ENCODE data around the gene SLITRK4.

The SLITRK4 gene

GRCh38 chrX:143635915-143636314 is at the start of gene SLITRK4:
Gene SLITRK4, minus strand, starts transcription at chrX:143636101. Its CDS starts 4,993 bp downstream, at chrX:143631108.
- H3K27me3 Mint-ChIP-seq: peaks cover 25% of the 10 kb centered on the region
- H3K4me1 Mint-ChIP-seq: no peaks in the 10 kb centered on the region
- ATAC-seq: no peak
- H3K27ac Mint-ChIP-seq: no peak within 1 kb of the TSS
- no peak within 1 kb of the TSS for H3K4me3 Mint-ChIP-seq
- H3K9me3 Mint-ChIP-seq: no peaks in the 10 kb centered on the region
- no peaks in the 10 kb centered on the region for H3K36me3 Mint-ChIP-seq

GRCh38 chrX:143683486-143683885 is 47.6 kb upstream of the SLITRK4 start:
- H3K27me3 Mint-ChIP-seq: no peaks in the 10 kb centered on the region
- no peaks in the 10 kb centered on the region for H3K36me3 Mint-ChIP-seq
- no peak overlapping the region for H3K27ac Mint-ChIP-seq
- no peak for ATAC-seq
- H3K9me3 Mint-ChIP-seq: no peaks in the 10 kb centered on the region
- H3K4me1 Mint-ChIP-seq: no peaks in the 10 kb centered on the region
- H3K4me3 Mint-ChIP-seq: no peak overlapping the region

DNA sequence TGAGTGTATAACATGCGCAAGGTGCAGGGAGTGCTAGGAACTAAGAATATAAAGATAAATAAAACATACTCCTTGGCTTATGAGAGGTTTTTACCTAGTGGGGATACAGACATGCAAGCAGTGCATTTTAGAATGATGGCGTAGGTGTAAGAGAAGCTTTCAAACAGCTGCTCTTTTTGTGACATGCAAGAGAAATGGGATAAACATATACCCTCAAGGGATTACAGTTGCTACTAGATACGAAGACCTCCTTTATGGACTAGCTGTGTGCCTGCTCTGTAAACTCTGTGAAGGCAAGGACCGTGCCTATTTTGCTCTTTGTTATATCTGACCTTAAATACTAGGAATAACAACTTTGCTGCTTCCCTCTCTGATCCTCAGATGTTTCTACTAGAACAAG is 39.0 kb upstream of the SLITRK4 start:
- no peak overlapping the region for H3K4me3 Mint-ChIP-seq
- H3K4me1 Mint-ChIP-seq: no peaks in the 10 kb centered on the region
- H3K27ac Mint-ChIP-seq: no peak overlapping the region
- peaks cover 6% of the 10 kb centered on the region for H3K9me3 Mint-ChIP-seq
- H3K36me3 Mint-ChIP-seq: no peaks in the 10 kb centered on the region
- no peak for ATAC-seq
- H3K27me3 Mint-ChIP-seq: no peaks in the 10 kb centered on the region

GRCh38 chrX:143669395-143669794 is 33.5 kb upstream of the SLITRK4 start:
- Mint-ChIP-seq H3K4me3 (no peak overlapping the region), H3K4me1 (no peaks in the 10 kb centered on the region), H3K27me3 (no peaks in the 10 kb centered on the region), H3K9me3 (peaks cover 3% of the 10 kb centered on the region), H3K36me3 (no peaks in the 10 kb centered on the region), H3K27ac (no peak overlapping the region)
- no peak for ATAC-seq

- no peak overlapping the region for H3K27ac Mint-ChIP-seq
- H3K27me3 Mint-ChIP-seq: no peaks in the 10 kb centered on the region
- no peak overlapping the region for H3K4me3 Mint-ChIP-seq
- H3K9me3 Mint-ChIP-seq: no peaks in the 10 kb centered on the region
- H3K36me3 Mint-ChIP-seq: no peaks in the 10 kb centered on the region
- no peaks in the 10 kb centered on the region for H3K4me1 Mint-ChIP-seq
- no peak for ATAC-seq
Observed at GRCh38 chrX:143664302-143664701, 28.4 kb upstream of the SLITRK4 start.

DNA sequence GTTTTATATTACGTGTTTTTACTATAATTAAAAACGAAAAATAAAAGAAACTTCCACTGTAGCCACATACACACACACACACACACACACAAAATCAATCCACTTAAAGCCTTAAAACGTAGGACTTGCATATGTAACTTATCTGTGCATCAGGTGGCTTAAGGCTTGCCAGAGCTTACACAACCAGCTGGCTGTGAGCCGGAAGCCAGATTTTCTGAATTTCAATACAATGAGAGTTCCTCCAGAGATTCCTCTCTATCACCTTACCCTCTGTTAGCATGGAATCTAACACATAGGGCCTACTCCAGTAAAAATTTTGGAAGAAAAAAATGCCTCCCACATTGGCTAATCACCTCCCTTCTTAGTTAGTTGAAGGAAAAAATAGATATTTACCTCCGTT is 27.9 kb upstream of the SLITRK4 start:
- ATAC-seq: no peak
- Mint-ChIP-seq H3K36me3 (no peaks in the 10 kb centered on the region), H3K4me1 (no peaks in the 10 kb centered on the region), H3K27me3 (no peaks in the 10 kb centered on the region), H3K27ac (no peak overlapping the region), H3K9me3 (no peaks in the 10 kb centered on the region), H3K4me3 (no peak overlapping the region)

- Mint-ChIP-seq H3K9me3 (no peaks in the 10 kb centered on the region), H3K4me3 (no peak overlapping the region), H3K27me3 (no peaks in the 10 kb centered on the region), H3K4me1 (no peaks in the 10 kb centered on the region), H3K36me3 (no peaks in the 10 kb centered on the region), H3K27ac (no peak overlapping the region)
- ATAC-seq: no peak
Observed at GRCh38 chrX:143661286-143661685, 25.4 kb upstream of the SLITRK4 start.

- H3K27me3 Mint-ChIP-seq: no peaks in the 10 kb centered on the region
- no peak overlapping the region for H3K27ac Mint-ChIP-seq
- no peak for ATAC-seq
- no peak overlapping the region for H3K4me3 Mint-ChIP-seq
- no peaks in the 10 kb centered on the region for H3K9me3 Mint-ChIP-seq
- no peaks in the 10 kb centered on the region for H3K36me3 Mint-ChIP-seq
- no peaks in the 10 kb centered on the region for H3K4me1 Mint-ChIP-seq
Observed at GRCh38 chrX:143648705-143649104, 12.8 kb upstream of the SLITRK4 start.

DNA sequence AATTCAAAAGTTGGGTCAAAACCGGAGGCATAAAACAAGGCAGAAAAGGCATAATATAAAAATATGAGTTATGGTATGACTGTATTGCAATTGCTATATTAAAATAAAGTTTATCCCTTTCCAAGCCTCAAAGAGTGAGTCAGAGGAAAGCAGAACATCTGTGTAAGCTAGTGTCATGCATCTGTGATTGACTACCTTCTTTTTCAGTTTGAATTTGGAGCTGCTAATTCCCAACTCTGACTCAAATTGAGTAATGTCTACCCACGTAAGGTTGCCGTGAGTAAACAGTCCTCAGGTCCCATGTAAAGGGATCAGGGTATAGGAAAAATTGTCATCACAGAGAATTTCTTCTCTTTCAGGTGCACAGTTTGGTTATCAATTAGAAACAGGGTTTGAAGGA is 6.5 kb upstream of the SLITRK4 start:
- no peak for ATAC-seq
- Mint-ChIP-seq H3K9me3 (no peaks in the 10 kb centered on the region), H3K36me3 (no peaks in the 10 kb centered on the region), H3K4me1 (no peaks in the 10 kb centered on the region), H3K27ac (no peak overlapping the region), H3K4me3 (no peak overlapping the region), H3K27me3 (no peaks in the 10 kb centered on the region)

DNA sequence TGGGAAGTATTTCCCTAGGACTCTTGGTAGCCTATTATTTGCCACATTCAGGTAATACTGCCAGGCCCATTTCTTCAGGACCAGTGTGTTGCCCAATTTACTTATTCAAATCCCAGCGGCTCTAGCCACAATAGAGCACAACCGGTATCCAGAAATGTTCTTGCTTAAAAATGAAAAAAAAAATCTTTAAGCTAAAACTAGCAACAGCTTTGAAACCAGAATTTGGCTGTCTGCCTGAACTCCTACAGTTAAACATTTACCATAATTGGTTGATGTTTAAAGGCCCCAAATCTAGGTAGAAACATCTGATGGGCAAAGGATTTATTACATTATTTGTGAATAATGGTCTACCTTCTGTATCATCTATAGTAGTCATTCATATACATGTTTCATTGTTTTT is 930 bp upstream of the SLITRK4 start:
- Mint-ChIP-seq H3K27ac (no peak overlapping the region), H3K4me3 (no peak overlapping the region), H3K9me3 (no peaks in the 10 kb centered on the region), H3K27me3 (peaks cover 25% of the 10 kb centered on the region), H3K36me3 (no peaks in the 10 kb centered on the region), H3K4me1 (no peaks in the 10 kb centered on the region)
- no peak for ATAC-seq

DNA sequence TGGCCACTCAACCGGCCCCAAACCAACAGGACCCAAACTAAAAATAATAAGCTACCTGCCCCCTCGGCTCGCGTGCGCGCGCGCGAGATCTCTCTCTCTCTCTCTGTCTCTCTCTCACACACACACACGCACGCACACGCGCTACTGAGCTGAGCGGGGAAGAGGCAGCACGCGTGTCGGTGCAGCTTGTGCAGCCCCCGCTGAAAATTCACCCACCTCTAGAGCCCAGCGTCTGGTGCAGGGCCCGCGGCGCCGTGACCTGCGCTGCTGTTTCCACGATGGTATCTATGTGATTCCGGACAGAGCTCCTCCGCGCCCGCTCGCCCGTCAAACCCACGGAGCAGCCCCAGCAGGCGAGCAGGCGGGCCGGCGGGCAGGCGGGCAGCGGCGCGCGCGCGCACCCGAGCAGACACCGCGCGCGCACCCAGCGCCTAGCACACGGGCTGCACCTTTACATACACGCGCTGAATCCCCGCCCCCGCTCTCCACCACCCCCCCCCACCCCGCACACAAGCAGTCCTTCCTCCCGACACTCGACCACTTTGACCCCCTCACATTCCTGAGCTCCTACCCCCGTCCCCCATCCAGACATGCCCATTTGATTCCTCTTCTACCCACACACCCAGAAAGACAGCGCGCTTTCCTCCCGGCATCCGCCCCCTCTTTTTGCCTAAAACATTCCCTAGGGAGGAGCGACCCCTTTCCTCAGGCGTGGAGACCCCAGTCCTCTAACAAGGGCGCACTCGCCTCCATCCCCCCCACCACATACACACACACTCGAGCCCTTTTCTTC is 1.0 kb downstream of the SLITRK4 start:
- Mint-ChIP-seq H3K9me3 (no peaks in the 10 kb centered on the region), H3K36me3 (no peaks in the 10 kb centered on the region), H3K4me3 (no peak overlapping the region), H3K27me3 (peaks cover 25% of the 10 kb centered on the region), H3K27ac (no peak overlapping the region), H3K4me1 (no peaks in the 10 kb centered on the region)
- no peak for ATAC-seq

GRCh38 chrX:143634309-143634662 is 1.6 kb downstream of the SLITRK4 start:
- H3K36me3 Mint-ChIP-seq: no peaks in the 10 kb centered on the region

GRCh38 chrX:143633461-143634308 is 2.2 kb downstream of the SLITRK4 start:
- no peaks in the 10 kb centered on the region for H3K9me3 Mint-ChIP-seq
- H3K27ac Mint-ChIP-seq: no peak overlapping the region
- H3K4me3 Mint-ChIP-seq: no peak overlapping the region
- H3K36me3 Mint-ChIP-seq: no peaks in the 10 kb centered on the region
- H3K27me3 Mint-ChIP-seq: peaks cover 25% of the 10 kb centered on the region
- H3K4me1 Mint-ChIP-seq: no peaks in the 10 kb centered on the region
- ATAC-seq: no peak

More at GRCh38 chrX:143634309-143634662, 1.6 kb downstream of the SLITRK4 start:
- Mint-ChIP-seq H3K4me3 (no peak overlapping the region), H3K9me3 (no peaks in the 10 kb centered on the region), H3K27ac (no peak overlapping the region), H3K4me1 (no peaks in the 10 kb centered on the region), H3K27me3 (peaks cover 25% of the 10 kb centered on the region)
- no peak for ATAC-seq

DNA sequence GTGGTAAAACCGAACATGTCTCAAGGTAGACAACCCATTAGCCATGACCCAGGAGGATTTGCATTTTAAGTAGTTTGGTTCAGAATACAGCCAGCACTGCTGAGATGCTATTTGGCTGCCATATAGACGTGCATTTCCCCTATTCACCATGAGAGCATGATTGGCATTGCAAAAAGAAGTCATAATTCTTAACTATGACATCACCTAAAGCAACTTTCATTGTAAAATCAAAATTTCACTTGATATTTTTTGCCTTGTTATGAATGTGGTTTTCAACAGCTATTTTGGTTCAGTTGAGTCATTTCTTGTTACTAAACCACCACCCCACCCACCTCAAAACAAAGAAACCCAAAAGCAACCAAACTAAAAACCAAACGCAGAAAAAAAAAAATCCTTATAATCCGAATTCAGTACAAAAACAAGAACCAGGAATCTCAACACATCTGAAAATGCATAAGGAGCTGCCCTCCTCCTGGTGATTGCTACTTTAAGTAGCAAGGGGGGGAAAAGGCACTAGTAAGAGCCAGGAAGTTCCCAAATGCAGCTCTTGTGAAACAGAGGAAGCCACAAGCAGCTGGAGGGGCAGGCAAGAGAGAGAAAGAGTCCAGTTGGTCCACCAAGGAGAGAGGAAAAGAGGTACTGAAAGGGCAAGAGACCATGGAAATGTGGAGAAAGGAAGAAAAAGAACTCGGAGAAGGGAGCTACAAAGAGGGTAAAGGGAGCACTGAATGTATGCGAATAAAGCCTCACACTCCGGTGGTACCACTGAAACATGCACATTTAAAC is 3.1 kb downstream of the SLITRK4 start:
- H3K9me3 Mint-ChIP-seq: no peaks in the 10 kb centered on the region
- no peak overlapping the region for H3K4me3 Mint-ChIP-seq
- H3K4me1 Mint-ChIP-seq: no peaks in the 10 kb centered on the region
- H3K27me3 Mint-ChIP-seq: peaks cover 25% of the 10 kb centered on the region
- H3K36me3 Mint-ChIP-seq: no peaks in the 10 kb centered on the region
- ATAC-seq: no peak
- H3K27ac Mint-ChIP-seq: no peak overlapping the region

GRCh38 chrX:143623657-143624056 is 12.2 kb downstream of the SLITRK4 start:
- Mint-ChIP-seq H3K4me3 (no peak overlapping the region), H3K36me3 (no peaks in the 10 kb centered on the region), H3K9me3 (no peaks in the 10 kb centered on the region), H3K27me3 (no peaks in the 10 kb centered on the region), H3K27ac (no peak overlapping the region), H3K4me1 (no peaks in the 10 kb centered on the region)
- ATAC-seq: no peak
